OCI-M1 (cell line): ENCODE results near the gene SALL2.
A peak's percentile ranks its signal among the peaks of the same experiment; 100 is the strongest.
"Not testable (repeated sequence)": the region's sequence is repeated elsewhere in the genome, so short reads cannot be mapped to it uniquely, and the experiment has no call there.

Experiments
- DNase-seq: peaks from one replicate; lab custom pipeline; 2025; lab: John Stamatoyannopoulos, UW

SALL2 gene

DNA sequence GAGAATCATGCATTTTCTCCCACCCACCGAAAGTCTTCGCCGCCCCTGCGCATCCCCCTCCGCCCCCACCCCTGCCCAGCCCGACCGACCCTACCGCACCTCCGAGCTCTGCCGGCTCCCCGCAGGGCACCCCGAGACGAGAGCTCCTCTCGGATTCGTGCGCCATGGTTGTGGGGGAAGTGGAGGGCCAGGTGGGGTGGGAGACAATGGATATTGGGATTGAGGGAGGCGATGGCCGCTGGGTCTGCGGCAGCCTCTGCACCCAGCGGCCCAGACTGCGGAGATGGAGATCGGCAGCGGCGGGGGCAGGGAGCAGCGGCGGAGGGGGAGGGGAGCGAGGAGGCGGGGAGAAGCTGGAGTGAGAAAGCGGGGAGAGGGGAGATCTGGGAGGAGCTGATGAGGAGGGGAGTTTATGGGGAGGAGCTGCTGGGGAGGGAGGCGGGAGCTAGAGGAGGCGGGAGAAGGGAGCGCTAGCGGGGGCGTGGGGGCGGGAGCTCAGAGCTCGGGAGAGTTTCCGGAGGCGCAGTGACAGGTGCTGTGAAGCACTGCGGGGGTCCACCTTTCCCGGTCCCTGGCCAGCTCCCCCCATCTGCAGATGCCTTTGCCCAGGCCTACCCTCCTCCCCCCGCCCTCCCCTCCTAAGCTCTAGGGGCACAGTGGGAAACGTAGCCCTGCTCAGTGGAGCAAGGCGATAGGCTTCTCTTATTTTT is at the start of gene SALL2:
Gene SALL2 (minus strand): TSS at position 385 of the 710 bp plus-strand sequence. CDS start 219 bp downstream, at position 166.
- DNase-seq: no peak

DNA sequence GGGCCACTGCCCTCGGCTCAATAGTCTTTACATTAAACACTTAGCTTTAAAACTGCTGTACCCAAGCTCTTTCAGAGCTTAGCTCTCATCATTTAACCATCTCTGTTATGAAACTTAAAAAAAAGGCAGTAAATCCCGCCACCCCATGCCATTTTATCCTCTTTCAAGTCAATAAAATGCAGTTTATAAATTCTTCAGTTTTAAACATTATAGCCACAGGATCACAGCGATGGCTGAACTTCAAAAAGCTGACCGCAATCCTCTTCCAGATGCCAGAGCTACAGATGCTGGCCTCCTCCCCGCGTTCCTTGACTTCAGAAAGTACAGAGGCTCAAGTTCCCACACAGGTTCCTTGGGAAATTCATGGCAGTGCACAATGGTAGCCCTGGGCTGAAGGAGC is 49.5 kb upstream of the SALL2 start:
- no peak for DNase-seq

DNA sequence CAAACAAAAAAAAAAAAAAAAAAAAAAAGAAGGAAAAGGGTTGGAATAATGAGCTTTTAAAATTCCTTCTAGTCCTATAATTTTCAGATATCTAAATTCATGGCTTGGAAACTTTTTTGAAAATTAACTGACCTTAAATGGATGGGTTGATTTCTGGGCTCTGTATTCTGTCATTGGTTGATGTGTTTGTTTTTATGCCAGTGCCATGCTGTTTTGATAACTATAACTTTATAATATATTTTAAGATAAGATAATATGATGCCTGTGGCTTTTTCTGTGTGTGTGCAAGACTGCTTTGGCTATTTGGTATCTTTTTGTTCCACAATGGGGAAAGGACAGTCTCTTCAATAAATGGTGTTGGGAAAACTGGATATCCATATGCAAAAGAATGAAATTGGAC is 46.5 kb upstream of the SALL2 start:
- DNase-seq: no peak

DNA sequence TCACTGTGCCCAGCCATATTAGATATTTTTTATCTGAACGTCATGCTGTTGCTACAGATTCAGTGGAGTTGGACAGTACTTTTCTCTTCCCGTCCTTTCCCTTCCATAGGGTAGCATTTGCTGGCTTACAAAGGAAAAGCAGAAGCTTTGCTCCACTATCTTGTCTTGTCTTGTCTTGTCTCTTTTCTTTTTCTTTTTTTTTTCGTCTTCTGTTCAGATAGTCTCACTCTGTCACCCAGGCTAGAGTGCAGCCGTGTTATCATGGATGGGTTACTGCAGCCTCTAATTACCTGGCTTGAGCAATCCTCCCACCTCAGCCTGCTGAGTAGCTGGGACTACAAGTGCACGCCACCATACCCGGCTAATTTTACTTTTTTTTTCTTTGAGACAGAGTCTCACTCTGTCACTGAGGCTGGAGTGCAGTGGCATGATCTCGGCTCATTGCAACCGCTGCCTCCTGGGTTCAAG is 32.6 kb upstream of the SALL2 start:
- DNase-seq: no peak

DNA sequence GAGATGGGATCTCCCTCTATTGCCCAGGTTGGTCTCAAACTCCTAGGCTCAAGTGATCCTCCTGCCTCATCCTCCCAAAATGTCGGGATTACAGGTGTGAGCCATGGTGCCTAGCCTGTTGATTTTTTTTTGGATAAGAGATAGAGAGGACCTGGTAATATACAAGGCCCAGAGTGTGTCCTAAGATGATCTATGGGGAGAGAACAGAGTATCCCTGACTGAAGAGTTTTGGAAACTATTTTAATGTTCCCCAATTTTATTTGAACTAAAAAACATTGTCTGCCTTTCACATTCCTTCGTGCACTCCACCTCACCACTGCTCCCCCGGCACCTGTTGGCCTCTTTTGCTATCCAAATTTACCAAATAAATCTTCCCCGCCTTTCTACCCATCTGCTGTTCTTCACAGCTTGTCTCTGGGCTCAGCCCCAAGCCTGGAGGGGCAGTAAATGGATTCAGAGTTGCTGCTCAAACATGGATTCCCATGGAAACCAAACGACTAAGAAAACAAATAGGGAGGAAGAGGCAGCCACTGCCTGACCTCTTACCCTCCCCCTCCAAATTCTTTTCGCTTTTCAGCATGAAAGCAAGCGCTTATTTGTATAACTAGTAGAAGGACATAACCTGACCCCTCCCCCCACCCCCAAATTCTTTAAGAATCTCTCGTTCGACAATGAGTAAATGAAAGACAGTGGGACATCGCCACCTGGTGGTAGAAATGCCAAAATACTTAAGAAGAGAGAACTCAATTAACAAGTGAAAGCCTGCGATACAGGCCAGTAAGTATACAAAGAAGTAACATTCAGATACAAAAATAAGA is 31.1 kb upstream of the SALL2 start:
- DNase-seq: peak; percentile 91

DNA sequence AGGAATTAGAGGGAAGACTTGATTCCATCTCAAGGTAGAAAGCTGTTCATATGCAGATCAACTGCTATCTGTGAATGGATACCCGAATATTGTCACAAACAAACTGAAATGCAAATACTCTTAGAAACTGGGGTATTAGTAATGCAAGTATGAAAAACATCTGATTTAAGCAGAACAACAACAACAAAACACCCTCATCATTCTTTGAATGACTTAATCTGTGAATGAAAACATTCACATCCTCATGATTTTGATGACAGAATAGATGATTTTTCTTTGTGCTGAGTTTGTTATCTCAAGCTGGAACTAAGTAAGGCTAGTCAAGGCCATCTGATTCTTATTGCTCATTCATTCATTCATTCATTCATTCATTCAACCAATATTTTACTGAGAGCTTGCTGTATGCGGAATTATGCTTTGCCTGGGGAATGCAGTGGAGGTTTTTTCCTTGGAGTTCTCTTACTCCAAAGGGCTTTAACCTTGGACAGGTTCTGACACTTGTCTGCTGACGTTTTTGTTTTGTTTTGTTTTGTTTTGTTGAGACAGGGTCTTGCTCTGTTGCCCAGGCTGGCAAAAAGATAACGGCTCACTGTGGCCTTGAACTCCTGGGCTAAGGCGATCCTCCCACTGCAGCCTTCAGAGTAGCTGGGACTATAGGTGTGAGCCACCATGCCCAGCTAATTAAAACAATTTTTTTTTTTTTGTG is 30.4 kb upstream of the SALL2 start:
- DNase-seq: no peak

DNA sequence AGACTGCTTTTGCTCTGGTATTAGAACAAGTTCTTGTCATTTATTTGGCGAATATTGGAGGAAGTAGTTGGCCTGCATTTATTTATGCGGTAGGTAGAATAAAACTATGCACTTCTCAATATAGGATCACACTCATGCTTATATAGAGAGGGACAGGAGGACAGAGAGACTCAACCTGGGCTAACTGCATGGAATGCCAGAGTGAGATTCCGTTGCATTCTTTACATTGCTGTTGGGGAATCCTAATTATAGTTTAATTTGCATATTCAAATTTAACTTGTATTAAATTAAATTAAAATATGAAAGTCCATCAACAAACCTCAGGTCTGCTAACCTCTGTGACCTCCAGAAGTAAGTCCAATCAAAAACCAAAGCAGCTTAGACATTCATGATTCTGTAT is 27.1 kb upstream of the SALL2 start:
- DNase-seq: no peak

DNA sequence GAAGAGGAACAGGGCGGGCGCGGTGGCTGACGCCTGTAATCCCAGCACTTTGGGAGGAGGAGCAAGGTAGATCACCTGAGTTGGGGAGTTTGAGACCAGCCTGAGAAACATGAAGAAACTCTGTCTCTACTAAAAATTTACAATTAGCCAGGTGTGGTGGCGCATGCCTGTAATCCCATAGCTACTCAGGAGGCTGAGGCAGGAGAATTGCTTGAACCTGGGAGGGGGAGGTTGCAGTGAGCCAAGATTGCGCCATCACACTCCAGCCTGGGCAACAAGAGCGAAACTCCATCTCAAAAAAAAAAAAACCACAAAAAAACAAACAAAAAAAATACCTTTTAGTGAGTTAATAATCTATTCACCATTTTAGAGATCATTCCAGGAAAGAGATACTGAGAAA is 18.4 kb upstream of the SALL2 start:
- DNase-seq: not testable (repeated sequence)

DNA sequence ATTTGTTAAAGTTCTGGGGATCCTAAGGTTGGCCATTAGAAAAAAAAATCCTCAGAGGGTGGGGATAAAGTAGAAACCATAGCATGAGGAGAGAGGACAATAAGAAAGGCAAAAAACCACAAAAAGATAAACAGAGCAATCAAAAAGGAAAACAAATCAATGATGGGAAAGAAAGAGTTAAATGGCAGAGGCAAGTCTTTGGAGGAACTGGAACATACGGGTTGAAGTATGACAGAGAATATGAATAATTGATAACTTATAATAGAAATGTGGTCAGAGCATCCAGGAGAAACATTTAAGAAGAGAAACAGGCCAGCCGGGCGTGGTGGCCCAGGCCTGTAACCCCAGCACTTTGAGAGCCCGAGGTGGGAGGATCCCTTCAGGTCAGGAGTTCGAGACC is 17.8 kb upstream of the SALL2 start:
- DNase-seq: no peak

DNA sequence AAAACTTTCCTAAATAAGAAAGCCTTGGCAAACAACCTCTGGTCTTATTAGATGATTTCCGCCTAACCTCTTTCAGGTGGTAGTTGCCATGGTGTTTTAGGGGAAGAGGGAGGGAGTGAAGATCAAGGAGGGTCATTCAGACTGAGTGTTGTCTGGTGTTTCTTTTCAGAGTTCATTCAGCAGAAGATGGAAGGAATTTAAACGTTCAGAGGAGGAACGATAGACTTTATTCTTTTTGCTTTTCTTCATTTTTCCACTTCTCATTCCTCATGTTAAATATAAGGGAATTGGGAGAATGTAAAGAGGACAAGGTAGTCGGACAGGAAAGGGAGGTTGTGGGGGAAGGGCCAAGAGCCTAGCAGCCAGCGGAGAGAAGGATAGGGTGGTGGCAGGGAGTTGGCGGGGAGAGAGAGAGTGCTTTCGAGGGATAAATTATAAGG is 17.4 kb upstream of the SALL2 start:
- no peak for DNase-seq

DNA sequence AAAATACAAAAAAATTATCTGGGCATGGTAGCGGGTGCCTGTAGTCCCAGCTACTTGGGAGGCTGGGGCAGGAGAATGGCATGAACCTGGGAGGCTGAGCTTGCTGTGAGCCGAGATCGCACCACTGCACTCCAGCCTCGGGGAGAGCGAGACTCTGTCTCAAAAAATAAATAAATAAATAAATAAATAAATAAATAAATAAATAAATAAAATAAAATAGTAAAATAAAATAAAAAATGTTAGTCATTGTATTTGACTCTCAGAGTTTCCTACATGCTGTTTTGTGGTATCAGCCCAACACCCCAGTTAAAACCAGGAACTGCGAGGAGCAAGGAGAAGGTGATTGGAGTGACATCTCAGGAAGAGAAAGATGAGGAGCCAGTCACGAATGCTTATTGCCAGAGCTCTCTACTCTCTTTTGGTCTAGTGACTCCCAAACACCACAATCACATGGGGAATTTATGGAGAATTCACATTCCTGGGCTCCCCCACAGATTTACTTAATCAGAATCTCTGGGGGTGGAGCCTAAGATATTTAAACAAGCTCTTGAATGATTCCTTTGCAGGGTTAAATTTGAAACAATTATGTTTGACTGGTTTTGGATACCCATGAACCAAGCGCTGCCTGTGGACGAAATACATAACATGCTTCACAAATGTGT is 15.4 kb upstream of the SALL2 start:
- no peak for DNase-seq

DNA sequence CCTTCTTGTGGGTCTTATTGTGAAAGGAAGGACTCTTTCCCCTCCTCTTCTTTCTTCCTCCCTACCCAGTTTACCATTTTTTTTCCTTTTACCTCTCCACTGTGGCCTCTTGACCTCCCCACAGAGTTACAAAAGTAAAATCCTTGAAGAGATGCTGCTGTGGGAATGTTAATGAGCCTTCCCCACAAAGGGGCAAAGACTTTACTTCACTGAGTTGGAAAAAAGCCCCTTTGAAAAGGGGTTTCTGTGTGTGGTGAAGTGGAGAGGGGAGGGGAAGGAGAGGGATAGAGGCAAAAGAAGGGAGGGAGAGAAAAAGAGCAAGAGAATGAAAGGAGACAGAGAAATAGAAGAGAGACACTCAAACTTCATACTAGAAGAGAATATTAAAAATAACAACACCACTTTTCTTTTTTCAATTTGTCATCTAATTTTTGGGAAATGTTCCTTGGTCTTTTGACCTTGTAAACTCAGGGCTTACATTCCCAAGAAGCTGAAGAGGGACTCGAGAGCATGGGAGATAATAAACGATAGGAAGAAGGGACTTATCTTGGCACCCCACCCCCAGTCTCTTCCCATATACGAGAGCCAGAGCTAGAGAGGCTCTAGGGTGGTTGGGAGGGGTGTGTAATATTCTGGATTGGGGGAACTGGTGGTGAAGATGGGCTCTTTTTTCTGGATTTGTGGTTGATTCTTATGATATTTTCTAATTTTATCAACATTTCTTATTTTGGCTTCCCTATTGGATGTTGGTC is 13.2 kb upstream of the SALL2 start:
- DNase-seq: no peak

DNA sequence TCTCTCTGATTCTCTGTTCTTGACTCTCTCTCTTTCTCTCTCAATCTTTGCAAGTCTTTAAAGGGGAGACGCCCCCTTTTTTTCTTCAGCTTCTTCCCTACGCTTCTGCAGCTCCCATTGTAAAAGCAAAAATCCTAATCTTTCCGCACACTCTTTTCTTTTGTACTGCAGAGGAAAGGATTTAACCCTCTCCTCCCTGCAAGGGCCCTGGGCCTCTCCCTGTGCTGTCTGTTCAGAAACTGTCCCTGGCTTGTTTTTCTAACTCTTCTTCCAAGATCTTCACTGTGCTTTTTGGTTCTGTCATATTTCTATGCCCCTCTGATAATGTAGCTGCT is 10.9 kb upstream of the SALL2 start:
- DNase-seq: no peak

DNA sequence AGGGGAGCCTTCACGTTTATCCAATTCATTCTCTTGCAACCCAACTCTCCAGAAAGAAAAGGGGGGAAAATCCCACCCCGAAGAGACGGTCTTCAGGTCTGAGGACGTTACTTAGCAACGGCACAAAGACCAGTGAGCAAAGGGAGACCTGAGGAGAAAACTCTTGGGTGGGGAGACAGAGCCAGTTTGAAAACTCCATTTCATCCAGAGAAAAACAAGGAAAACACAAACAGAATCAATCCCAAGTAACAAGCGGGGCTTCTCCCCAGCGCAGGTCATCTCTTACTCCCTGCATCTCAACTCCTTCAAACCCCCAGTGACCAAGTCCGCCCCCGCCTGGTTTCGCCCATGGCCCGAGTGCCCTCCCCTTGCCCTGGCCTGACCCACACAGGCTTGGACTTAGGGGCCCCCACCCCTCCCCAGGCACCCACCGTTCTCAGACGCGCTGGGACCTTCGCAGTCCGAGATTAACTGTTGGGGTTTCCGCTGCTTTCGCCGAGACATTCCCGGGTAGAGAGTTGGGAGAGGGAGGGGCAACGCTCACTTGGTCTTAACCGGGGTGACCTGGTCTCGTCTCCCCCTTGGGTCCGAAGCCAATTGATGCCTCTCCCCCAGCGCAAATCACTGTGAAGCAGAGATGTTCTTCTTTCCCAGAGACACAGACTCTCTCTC is 10.4 kb upstream of the SALL2 start:
- DNase-seq: no peak

DNA sequence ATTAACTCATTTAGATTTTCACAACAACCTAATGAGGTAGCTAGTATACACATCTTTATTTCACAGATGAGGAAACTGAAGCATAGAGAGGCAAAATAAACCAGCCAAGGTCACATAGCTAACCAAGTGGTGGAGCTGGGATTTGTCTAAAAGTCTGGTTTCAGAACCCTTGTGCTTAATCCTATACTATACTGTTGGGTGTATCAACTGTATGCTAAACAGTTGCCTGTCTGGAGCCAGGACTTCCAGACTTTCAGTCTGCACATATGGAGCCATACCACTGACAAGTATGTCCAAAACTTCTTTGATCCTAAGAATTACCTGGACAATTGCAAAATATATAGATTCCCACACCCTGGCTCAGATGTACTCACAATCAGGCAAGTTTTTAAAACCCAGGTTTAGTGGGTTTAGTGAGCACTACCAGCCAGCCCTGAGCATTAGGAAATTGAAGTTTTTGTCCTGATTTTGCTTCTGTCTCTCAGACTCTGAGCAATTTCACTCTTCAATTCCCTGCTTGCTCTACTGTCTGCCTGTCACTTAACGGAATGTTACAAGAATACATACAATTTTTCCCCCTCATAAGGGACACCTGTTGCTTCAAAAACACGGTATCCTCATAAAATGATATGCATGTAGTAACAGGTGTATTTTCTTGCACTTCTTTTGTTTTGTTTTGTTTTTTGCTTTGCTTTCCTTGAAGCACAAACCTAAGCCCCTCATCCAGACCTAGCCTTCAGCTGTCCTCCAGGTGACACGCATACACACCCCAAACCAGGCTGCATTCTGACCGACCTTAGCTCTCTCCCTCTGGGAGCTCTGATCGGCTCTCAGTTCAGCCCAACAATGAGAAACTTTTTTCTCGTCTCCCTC is 9.6 kb upstream of the SALL2 start:
- no peak for DNase-seq

DNA sequence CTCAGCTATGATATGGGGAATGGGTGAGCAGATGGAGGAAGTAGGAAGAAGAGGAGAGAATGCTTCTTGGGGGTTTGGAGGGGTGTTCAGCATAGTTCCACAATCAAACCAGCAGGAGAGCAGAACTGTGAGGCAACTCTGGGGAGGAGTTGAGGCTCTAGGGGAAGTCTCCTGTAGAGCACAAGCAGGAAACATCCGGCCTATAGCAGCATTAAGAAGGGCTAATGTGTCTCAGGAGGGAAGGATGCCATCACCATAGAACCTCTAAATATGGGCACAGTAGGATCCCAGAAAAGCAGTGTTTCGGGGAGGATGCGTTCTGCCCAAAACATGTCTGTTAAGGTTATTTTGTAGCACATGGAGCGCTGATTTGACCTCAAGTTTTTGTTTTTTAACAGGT is 8.4 kb upstream of the SALL2 start:
- no peak for DNase-seq

DNA sequence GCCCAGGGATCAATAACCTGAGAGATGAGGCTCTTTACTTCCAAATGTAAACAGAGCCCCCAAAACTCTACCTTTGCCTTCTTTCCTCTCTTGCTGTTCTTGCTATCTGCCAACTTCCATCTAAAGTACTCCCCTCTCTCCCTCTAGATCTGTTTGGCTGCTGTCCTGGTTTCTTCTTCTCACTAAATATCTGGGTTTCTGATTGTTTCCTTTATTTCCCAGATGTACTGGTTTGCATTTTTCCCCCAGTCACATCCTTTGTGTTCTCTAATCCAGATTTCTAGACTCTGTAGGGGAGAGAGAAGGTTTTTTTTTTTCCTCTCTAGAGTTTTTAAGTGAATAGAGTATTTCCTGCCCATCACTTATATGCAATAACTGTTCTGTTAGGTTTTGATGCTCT is 7.1 kb upstream of the SALL2 start:
- no peak for DNase-seq

DNA sequence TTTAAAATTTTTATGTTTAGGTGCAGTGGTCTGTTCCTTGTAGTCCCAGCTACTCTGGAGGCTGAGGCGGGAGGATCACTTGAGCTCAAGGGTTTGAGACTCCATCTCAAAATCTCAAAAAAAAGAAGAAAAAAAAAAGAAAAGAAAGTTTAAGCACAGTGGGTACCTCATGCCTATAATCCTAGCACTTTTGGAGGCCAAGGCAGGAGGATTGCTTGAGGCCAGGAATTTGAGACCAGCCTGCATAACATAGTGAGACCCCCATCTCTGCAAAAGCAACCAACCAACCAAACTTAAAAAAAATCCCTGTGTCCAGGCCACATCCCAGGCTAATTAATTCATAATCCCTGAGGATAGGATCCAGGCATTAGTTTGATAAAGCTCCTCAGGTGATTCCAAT is 3.4 kb upstream of the SALL2 start:
- DNase-seq: no peak

DNA sequence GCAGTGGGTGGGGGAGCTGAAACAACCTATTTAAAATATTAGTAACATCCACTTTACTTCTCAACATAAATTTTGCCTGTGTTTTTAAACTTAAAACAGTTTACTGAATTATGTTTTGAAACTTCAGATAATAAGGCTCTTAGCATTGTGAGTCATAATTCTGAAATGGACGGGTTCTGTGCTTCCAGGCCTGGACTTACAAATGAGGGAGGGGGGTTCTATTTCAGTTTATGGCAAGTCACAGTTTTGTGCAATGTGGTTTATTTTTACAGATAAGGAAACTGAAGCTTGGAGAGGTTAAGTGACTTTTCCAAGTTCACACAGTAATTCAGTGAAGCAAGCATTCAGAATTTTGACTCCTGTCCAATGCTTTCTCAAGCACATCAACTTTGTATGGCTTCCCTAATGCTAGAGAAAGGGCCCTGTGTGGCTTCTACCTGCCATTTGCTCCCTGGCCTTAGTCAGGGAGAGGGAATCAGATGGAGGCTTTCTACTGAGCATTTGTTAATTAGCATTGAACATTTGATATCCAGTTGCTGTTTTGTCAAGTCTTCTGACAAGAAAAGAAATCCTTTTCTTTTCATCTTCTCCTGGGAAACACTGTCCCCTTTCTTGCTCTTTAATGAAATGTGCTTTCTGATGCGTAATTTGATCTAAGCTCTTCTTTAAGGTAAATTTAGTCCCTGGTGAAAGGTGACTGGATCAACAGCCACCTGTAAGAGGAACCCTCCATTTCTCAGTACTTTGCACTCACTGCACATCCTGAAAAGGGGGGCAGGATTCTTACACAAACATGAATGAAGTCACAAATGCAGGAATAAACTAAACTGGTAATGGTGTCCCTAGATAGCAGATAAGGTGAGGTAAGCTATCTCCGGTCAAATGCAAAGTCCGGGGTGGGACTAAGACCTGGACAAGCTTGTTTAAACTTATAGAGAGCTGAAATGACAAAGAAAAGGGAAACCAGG is 2.5 kb upstream of the SALL2 start:
- peak; percentile 66 for DNase-seq
